Measurements from ENCODE around the gene SPATA46. TPM values are rescaled to one million over a fixed set of nuclear protein-coding genes. Genes with fewer than 3 reads are reported as not detected.

The SPATA46 gene
- total and polyA plus RNA-seq, 2 experiments from 2014 or later: not detected

DNA sequence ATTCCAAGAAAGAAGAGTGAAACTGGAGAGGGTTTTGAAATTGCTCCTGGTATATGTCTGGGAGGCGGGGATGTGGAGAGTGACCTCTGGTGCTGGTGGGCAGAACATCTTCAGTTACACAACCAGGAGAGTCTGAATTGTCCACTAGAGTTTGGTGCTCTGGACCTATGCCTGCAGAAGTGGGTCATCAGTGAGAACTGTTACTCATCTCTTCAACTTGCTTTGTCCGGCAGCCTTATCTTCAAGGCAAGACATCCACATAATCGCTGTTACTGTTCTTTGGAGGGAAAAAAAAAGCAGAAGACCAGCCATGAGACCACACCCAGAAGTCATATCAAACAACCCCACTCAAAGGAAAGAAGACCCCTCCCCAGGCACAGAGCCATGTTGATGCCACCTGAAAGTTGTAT, 20.4 kb upstream of the SPATA46 start:
- Histone ChIP-seq H3K4me3 (no peak overlapping the region), H3K27ac (no peak overlapping the region), H3K36me3 (no peaks in the 10 kb centered on the region), H3K9me3 (ENCODE audit: low read depth) (no peaks in the 10 kb centered on the region), H3K27me3 (no peaks in the 10 kb centered on the region), H3K4me1 (ENCODE audit: low read depth) (peaks cover 17% of the 10 kb centered on the region)
- peak; percentile 15 for TF ChIP-seq CTCF (IDR thresholded peaks at IDR 0.05; ENCODE audit: low read depth, low read length)
- peak in 1 of 2 donors; percentile 69 for DNase-seq (ENCODE audit: low read depth in 1 of 2, low spot score in 1 of 2)

DNA sequence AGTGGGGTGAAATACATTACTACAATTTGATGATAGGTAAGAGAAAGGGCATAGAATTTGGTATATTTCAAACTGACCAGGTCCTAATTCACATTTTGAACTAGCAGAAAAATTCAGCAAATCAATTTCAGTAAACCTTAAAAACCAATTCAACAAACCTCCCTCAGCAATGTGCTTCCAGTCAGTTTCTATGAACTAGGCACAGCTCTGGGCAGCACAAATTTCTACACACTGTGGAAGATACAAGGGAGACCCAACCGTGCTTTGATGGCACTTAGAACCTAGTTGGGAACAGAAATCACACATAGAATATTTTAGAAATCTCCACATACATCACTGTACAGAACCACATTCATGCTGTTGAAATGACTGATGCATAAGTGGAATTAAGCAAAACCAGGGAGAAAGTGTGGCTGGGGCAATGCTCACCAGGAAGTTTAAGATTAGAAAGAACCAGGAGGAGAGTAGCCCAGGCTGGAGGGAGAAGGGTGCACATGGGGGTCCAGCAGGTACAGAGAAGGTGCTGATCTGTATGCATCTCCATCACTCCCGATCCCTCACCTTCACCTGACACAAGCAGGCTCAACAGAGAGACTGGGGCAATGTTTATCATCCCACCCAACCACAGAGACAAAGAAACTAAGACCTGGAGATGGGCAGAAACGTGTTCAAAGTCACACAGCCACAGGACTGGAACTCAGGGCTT, 19.7 kb upstream of the SPATA46 start:
- H3K9me3 ChIP-seq (ENCODE audit: low read depth): no peaks in the 10 kb centered on the region
- H3K4me3 ChIP-seq: no peak overlapping the region
- peaks cover 17% of the 10 kb centered on the region for H3K4me1 ChIP-seq (ENCODE audit: low read depth)
- no peak for TF ChIP-seq CTCF (IDR thresholded peaks at IDR 0.05; ENCODE audit: low read depth, low read length)
- no peaks in the 10 kb centered on the region for H3K36me3 ChIP-seq
- DNase-seq (ENCODE audit: low read depth in 1 of 2, low spot score in 1 of 2): no peak
- H3K27ac ChIP-seq: no peak overlapping the region
- no peaks in the 10 kb centered on the region for H3K27me3 ChIP-seq

DNA sequence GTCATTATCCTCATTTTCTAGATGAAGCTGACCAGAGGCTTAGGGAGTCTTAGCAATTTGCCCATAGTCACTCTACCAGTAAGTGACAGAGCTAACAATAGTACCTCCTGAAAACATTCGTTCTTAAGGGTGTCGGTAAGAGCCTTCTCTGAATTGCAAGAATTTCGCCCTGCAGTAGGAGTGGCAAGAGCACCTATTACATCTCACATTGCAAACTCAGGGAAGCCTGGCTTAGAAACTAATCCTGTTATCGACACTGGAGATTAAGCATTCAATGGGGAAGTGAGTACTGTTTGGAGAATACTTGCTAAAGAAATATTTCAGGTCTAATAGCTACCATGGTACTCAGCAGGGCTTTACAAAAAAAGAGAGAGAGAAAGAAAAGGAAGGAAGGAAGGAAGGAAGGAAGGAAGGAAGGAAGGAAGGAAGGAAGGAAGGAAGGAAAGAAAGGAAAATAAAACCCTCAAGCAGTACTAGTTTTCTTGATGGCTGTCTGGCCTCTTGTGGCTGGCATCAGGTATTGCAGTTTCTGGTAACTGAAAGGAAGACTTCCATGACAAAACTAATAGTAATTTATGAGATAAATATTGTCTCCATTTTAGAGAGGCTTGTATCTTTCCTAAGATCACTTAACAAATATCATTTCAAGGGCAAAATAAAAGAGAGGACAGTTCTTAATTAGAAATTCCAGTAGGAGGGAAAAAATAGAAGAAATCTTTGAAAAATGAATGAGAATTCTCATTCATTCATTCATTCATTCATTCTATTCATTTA, 15.3 kb upstream of the SPATA46 start:
- Histone ChIP-seq H3K36me3 (no peaks in the 10 kb centered on the region), H3K4me1 (ENCODE audit: low read depth) (no peaks in the 10 kb centered on the region), H3K9me3 (ENCODE audit: low read depth) (no peaks in the 10 kb centered on the region), H3K4me3 (no peak overlapping the region), H3K27ac (no peak overlapping the region), H3K27me3 (no peaks in the 10 kb centered on the region)
- peak; percentile 88 for TF ChIP-seq CTCF (IDR thresholded peaks at IDR 0.05; ENCODE audit: low read depth, low read length)
- DNase-seq (ENCODE audit: low read depth in 1 of 2, low spot score in 1 of 2): peak; percentile 48 to 68

GRCh38 chr1:162390396-162391185, 13.9 kb upstream of the SPATA46 start:
- DNase-seq (ENCODE audit: low read depth in 1 of 2, low spot score in 1 of 2): no peak
- Histone ChIP-seq H3K9me3 (ENCODE audit: low read depth) (no peaks in the 10 kb centered on the region), H3K4me3 (no peak overlapping the region), H3K4me1 (ENCODE audit: low read depth) (no peaks in the 10 kb centered on the region), H3K27me3 (no peaks in the 10 kb centered on the region), H3K27ac (no peak overlapping the region), H3K36me3 (no peaks in the 10 kb centered on the region)
- no peak for TF ChIP-seq CTCF (IDR thresholded peaks at IDR 0.05; ENCODE audit: low read depth, low read length)

GRCh38 chr1:162389971-162390370, 13.3 kb upstream of the SPATA46 start:
- H3K27me3 ChIP-seq: no peaks in the 10 kb centered on the region
- no peak for TF ChIP-seq CTCF (IDR thresholded peaks at IDR 0.05; ENCODE audit: low read depth, low read length)

More at GRCh38 chr1:162389971-162390370, 13.3 kb upstream of the SPATA46 start:
- Histone ChIP-seq H3K27ac (no peak overlapping the region), H3K4me3 (no peak overlapping the region), H3K4me1 (ENCODE audit: low read depth) (no peaks in the 10 kb centered on the region), H3K9me3 (ENCODE audit: low read depth) (no peaks in the 10 kb centered on the region), H3K36me3 (no peaks in the 10 kb centered on the region)
- no peak for DNase-seq (ENCODE audit: low read depth in 1 of 2, low spot score in 1 of 2)
